ENCODE data around the gene AFAP1.

- TF ChIP-seq POLR2A (IDR thresholded peaks at IDR 0.05; ENCODE audit: low read depth, low read length) (no peak), RAD21 (IDR thresholded peaks at IDR 0.05; ENCODE audit: low read length) (no peak), SMC3 (IDR thresholded peaks at IDR 0.05; ENCODE audit: low read depth, low read length) (no peak), RFX5 (IDR thresholded peaks at IDR 0.05; ENCODE audit: low read depth, low read length) (no peak)
- TF ChIP-seq, protein P1, sequence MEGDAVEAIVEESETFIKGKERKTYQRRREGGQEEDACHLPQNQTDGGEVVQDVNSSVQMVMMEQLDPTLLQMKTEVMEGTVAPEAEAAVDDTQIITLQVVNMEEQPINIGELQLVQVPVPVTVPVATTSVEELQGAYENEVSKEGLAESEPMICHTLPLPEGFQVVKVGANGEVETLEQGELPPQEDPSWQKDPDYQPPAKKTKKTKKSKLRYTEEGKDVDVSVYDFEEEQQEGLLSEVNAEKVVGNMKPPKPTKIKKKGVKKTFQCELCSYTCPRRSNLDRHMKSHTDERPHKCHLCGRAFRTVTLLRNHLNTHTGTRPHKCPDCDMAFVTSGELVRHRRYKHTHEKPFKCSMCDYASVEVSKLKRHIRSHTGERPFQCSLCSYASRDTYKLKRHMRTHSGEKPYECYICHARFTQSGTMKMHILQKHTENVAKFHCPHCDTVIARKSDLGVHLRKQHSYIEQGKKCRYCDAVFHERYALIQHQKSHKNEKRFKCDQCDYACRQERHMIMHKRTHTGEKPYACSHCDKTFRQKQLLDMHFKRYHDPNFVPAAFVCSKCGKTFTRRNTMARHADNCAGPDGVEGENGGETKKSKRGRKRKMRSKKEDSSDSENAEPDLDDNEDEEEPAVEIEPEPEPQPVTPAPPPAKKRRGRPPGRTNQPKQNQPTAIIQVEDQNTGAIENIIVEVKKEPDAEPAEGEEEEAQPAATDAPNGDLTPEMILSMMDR (conservative IDR thresholded peaks at IDR 0.05; ENCODE audit: low read depth, low read length), result no peak
Observed at GRCh38 chr4:7868892-7869471, 70.7 kb downstream of the AFAP1 start.

Measured in IMR-90 (cell line).